HUDEP-2 (cell line): ENCODE results near the gene TCAIM.
"Not testable (repeated sequence)": the region's sequence is repeated elsewhere in the genome, so short reads cannot be mapped to it uniquely, and the experiment has no call there.

Experiments used
- DNase-seq, 76 experiments: peaks; one replicate each; lab custom pipeline; 2025; ENCODE audit not compliant: unreplicated experiment in 76 of 76; lab: John Stamatoyannopoulos, UW

The TCAIM gene

DNA sequence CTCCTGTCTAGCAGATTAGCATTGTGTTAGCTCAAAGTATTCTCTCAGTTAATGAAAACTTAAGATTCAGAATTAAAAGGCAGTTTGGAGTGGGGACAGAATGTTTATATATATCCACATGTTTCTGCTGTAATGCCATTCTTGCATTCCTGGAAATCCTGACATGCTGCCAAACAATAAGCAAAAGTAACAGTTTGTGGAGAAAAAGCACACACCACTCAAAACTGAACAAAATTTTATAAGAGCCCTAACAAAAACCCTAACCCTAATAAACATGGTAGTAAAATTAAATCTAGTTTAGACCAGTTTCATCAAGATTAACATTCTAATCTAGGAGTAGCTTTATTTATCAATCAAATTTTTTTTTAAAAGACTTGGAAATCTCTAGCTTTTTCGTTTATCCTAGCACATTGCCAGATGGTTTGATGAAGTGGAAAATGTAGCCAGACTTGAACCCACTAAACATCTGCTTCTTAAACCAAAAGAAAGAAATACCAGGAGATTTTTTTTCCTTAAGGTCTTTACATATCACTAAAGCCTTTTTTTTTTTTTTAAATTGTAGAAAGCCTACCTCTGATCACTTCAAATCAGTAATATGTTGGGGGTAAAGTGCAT is 3.7 kb downstream of the TCAIM start:
- DNase-seq = no peak

DNA sequence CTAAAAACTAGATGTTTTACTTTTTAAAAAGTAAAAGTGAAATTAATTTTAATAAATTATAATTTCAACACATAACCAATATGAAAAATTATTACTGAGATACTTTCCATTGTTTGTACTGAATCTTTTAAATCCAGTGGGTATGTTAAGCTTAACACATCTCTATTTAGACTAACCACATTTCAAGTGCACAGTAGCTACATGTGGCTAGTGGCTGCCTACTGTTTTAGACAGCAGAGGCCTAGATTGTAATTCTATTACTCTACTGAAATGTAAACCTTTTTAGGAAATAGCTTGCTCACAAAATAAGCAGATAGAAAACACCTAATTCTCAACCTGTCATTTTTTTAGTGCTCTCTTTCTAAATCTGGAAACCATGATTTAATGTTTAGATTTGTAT is 4.9 kb downstream of the TCAIM start:
- no peak for DNase-seq

DNA sequence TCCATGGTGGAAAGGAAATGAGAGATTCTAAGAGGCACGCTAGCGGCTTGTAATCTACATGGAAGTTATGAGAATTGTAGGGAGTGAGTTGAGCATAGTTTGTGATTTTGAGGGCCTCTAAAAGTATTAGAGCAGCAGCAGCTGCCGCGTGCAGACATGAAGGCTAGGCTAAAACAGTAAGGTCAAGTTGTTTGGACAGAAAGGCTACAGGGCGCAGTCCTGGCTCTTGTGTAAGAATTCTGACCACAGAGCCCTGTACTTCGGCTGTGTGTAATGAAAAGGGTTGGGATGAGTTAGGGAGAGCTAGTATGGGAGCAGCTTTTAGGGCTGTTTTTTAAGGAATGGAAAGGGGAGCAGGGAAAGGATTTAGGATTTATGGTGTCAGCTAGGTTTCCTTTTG is 8.0 kb downstream of the TCAIM start:
- not testable (repeated sequence) for DNase-seq

DNA sequence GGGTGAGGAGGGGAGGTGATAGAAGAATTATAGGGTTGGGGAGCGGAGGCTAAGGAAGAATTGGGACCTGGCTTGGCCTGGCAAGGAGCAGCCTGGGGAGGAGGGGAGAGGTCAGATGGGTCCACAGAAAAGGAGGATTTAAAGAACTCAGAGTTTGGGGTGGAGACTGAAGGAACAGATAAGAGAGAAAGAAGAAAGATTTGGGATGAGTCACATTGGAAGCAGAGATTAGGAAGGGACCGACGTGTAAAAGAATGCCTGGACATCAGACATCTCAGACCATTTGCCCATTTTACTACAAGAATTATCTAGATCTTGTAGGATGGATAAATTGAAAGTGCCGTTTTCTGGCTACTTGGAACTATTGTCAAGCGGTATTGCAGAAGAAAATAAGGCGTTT is 10.4 kb downstream of the TCAIM start:
- no peak for DNase-seq

DNA sequence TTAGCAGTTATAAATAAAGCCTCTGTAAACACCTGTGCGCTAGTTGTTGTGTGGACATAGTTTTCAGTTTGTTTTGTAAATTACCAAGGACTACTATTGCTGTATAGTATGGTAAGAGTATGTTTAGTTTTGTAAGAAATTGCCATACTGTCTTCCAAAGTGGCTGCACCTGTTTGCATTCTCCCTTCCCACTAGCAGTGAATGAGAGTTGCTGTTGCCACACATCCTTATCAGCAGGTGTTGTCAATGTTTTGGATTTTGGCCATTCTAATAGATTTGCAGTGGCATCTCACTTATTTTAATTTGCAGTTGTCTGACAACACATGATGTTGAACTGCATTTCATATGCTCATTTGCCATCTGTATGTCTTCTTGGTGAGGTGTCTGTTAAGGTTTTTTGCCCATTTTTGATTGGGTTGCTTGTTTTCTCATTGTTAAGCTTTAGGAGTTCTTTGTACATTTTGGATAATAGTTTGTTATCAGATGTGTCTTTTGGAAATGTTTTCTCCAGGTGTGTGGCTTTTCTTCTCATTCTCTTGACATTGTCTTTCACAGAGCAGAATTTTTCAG is 14.9 kb downstream of the TCAIM start:
- no peak for DNase-seq

DNA sequence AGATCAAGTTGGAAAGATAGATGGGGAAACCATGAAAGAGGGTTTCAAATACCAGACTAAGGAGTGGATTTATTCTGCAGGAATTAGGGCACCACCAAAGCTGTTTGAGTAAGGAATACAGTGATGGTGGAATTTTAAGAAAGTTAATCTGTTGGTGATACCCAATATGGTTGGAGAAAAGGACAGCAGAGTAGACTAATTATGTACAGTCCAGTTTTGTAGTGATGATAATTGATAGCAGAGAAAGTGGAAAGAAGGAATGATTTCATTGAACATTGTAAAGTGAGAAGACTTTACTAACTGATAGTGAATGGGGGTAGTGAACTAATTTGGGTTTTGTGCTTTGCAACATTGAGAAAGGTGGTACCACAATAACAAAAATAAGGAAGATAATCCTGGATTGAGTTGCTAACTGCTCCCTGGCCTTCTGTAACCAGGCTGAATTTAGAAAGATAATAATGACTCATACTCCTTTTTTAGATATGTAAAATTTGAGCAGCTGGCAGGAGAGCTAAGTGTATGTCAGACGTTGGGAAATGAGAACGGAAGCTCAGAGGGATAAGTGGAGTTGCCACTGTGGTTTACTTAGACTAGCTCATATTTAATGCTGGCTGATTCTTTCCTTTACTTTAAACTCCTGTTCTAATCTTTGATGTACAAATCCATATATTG is 16.9 kb downstream of the TCAIM start:
- DNase-seq = no peak

DNA sequence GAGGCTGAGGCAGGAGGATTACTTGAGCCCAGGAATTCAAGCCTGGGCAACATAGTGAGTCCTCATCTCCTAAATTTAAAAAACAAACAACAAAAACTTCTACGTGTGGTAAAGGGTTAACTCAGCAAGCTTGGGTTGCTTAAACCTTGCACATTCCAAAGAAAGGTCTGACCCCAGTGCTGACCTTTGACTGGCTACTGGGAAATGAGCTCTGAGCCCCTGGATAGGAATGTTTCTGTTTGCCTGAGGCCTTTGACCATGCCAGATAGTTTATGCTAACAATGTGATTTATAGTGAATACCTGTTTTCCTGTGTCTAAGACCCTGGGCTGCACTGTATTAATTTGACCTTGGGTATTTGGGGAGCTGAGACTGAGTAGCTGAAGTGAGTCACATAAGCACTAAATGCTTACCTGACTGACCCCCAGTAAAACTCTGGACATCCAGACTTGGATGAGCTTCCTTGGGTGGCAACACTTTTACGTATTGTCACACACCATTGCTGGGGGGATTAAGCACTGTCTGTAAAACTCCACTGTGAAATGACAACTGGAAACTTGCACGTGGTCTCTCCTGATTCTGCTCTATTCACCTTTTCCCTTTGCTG is 20.7 kb downstream of the TCAIM start:
- no peak for DNase-seq

DNA sequence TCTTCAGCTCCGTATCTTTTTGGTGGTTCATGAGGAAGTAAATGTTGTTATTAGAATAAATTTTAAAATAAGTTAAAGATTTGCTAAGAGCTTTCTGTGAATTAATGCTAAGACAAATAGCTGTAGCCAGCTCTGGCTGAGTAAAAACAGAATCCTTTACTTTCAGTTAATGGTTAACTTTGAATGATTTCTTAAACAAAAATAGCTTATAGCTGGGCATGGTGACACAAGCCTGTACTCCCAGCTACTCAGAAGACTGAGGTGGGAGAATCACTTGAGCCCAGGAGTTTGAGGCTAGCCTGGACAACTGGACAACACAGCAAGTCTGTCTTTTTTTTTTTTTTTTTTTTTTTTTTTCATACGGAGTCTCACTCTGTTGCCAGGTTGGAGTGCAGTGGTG is 25.0 kb downstream of the TCAIM start:
- no peak for DNase-seq

DNA sequence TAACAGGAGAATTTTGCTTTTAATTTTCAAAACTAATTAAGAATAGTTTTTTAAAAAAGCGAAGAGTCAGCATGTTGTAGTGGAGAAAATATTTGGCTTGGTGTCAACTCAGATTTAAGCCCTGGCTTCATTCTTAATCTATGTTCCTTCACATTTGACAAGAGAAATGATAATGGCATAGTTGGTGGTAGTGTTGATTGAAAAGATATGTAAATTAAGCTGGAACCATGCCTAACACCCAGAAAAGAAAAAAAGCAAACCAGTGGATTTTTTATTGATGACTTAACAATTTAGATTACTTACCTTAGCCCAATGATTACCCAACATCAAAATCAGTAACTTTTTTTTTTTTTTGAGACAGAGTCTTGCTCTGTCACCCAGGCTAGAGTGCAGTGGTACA is 27.4 kb downstream of the TCAIM start:
- no peak for DNase-seq

DNA sequence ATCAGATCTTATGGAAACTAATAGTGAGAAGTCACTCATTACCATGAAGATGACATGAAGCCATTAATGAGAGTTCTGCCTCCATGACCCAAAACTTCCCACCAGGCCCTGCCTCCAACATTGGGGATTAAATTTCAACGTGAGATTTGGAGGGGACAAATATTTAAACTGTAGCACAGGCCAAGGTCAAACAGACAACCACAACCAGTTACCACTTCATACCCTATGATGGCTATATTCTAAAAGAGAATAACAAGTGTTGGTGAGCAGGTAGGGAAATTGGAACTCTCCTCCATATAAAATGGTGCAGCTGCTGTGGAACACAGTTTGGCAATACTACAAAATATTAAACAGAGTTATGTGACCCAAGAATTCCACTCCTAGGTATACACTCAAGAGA is 36.9 kb downstream of the TCAIM start:
- no peak for DNase-seq

DNA sequence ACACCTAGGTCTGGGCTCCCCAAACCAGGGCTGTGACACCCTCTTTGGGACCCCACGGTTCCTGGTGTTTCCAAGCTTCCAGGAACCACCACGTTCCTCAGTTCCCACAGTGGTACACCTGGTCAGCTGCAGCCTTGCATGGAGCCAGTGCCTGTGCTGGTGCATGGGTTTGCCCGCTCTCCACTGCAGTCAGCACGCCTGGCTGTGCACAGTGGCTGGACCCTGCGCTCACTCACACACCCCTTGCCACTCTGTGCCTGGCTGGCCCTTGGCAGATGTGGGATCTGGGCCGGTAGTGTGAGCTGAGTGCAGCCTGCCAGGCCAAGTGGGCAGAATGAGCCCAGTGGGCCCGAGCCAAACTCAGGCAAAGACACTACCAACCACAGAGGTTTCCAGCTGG is 48.8 kb downstream of the TCAIM start:
- no peak for DNase-seq

DNA sequence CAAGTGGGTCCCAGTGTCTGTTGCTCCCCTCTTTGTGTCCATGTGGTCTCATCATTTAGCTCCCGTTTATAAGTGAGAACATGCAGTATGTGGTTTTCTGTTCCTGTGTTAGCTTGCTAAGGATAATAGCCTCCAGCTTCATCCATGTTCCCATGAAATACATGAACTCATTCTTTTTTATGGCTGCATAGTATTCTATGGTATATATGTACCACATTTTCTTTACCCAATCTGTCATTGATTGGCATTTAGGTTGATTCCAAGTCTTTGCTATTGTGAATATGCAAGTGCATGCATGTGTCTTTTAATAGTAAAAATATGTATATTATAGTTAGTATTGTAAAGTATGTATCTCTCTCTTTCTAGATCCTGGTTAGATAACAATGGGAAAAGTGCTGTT is 53.9 kb downstream of the TCAIM start:
- DNase-seq = no peak

DNA sequence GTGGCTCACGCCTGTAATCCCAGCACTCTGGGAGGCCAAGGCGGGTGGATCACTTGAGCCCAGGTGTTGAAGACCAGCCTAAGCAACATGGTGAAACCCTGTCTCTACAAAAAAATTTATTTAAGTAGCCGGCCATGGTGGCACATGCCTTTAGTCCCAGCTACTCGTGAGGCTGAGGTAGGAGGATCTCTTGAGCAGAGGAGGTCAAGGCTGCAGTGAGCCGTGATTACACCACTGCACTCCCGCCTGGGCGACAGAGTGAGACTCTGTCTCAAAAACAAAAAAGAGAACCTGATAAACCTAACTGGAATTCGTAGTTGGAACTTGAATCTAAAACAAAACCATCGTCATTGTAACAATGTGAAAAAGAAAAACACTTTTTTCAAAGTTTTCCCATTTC is 57.1 kb downstream of the TCAIM start:
- DNase-seq = no peak

DNA sequence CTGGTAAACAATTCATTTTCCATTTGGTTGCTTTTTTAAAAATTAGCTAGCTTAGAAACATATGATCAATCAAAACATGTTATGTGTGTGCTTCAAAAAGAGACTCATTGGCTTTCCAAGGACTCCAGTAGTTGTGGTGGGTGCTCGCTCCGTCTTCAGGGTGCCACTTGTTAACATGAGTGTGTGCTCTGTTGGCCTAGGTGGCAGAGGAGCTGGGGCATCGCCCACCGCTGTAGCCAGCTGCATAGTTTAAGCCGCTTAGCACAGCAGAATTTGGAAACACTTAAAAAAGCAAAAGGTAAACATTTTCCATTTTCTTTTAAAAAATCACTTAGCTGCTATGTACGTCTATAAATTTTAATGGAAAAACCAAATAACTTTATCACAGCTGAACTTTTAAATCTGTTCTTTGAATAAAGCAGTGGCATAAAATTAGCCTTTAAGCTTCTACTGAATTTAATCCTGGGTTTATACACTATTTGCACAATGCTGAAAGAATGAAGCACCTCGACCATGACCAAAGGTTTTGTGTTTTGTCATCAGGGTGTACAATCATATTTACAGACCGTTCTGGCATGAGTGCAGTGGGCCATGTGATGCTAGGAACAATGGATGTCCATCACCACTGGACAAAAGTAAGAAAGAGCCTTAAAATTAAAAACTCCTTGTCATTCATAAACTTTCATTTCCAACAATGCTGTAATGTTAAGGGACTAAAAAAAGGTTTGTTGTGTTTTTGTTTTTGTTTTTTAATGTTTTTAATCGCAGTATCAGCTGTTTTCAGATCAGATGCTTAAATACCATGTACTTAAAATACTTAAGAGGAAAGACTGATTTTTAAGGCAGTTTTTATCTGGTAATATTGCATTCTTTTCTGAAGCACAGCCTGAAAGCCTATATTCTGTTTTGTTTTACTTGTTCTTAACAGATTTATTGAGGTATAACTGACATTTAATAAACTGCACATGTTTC is 57.9 kb downstream of the TCAIM start:
- DNase-seq = no peak

DNA sequence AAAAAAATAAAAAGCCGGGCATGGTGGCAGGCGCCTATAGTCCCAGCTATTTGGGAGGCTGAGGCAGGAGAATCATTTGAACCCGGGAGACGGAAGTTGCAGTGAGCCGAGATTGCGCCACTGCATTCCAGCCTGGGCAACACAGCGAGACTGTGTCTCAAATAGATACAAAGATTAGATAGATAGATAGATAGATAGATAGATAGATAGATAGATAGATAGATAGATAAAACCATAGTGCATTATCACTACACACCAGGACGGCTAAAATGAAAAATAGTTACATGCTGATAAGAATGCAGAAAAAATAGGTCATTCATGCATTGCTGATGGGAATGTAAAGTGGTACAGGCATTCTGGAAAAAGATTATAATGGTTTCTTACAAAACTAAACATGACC is 59.7 kb downstream of the TCAIM start:
- not testable (repeated sequence) for DNase-seq

DNA sequence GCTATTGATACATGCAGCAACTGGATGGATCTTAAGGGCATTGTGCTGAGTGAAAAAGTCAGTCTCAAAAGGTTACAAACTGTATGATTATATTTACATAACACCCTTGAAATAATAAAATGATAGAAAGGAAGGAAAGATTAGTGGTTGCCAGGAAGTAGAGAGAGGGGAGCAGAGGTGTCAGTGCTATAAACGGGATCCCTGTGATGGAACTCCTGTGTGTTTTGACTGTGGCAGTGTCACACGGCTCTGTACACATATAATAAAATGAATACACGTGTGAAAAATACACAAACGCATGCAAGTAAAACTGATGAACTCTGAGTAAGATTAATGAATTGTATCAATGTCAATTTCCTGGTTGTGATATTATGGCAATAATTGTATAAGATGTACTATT is 60.3 kb downstream of the TCAIM start:
- DNase-seq = no peak

DNA sequence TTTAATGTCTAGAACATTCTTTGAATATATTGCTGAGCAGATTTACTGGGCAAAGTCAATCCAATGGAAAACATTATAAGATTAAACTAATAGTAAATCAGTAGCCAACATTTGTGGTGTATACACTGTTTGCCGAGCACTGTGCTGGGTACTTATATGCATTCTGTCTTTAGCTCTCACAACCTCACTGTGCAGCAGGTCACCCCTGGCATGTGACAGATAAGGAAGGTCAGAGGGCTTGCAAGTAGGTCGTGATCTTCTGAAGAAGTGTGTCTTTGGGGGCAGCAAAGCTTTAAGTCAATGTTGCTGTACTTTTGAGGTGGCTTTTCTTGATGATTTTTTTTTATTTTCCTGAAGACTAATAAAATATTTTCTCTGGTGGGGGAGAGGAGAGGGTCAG is 62.2 kb downstream of the TCAIM start:
- peak in 2 of 76 experiments; percentile 9 to 21 for DNase-seq

DNA sequence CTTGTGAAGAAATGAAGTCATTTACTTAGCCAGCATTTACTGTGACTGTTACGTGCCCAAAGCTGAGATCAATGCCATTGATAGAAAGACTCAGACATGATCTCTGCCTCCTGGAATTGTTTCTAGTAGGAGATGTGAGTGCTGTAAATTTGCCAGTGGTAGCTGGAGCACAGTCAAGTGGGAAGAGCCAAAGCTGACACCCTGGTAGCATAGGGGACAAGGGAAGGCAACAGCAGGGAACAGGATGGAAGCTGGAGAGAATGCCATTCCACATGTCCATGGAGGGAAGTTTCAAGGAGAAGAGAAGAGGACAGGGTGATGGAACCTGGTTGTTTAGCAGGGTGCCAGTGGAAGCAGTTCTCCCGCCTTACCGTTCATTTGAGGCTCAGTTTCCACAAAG is 64.0 kb downstream of the TCAIM start:
- DNase-seq = no peak

DNA sequence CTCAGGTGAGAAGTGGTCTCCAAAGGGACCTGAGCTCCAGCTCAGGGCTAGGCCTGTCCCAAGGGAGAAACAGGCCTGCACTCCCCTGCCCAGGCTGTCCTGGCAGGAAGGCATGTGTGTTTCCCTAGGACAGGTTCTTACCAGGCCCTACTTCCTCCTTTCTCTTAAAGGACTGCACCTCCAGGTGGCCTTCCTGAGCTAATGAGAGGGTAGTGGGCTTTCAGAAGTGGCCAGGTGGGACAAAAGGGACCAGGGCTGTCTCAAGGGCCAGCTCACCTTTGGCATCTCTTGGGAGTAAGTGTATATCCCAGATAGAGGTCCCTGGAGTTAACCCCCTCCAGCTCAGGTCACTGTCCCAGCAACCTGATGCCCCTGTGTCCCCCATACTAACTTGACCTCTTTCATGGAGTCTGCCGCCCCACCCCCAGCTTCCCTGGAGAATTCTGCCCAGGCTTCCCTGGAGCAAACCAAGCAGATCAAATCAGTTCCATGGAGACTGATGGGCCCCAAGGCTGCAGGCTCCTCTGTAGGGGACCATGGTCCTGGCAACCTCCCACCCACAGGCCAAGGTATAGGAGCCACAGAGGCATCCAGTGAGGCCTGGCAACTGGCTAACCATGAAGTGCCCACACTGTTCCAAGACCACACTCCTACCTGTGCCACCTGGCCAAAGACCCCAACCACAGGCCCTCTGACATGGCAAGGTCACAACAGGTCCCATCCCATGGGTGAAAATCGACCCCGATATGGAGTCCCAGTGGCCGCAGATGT is 71.3 kb downstream of the TCAIM start:
- no peak for DNase-seq

DNA sequence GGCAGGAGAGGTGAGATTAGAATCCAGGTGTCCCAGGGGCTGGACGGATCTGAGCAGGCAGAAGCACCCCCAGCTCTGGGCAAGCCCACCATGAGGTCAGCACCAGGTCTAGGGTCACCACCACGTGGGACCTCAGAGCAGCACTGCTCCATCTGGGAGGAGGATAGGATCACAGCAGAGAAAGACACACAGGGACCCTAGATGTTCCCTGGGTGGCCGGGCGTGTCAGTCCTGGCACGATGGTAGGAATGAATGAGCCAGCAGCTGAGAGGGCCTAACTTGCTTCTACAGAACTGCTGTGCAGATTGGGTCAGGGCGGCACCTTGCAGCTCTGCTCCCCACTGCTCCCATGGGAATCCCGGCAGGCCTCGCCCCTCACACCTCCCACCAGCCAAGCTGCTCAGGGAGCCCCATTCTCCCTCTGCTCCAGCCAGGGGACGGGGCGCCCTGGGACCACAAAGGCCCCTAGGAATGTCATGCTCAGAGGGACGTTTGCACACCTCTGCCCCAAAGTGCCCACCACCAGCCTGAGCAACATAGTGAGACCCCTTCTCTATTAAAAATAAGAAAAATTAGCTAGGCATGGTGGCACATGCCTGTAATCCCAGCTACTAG is 72.6 kb downstream of the TCAIM start:
- DNase-seq = peak in 1 of 76 experiments; percentile 15
